ENCODE results near the gene SLC6A20. TPM values are rescaled to one million over a fixed set of nuclear protein-coding genes. Genes with fewer than 3 reads are reported as not detected.

Gene SLC6A20
- total and polyA plus RNA-seq, 2 experiments from 2014 or later = 0.05 to 0.14 TPM

- Mint-ChIP-seq H3K9me3 (no peaks in the 10 kb centered on the region), H3K27ac (no peak overlapping the region), H3K4me1 (peaks cover 3% of the 10 kb centered on the region; the same call in 2 of the 3 replicates), H3K36me3 (ENCODE audit: low read depth) (no peaks in the 10 kb centered on the region), H3K27me3 (ENCODE audit: insufficient read depth, low read depth, poor library complexity) (peaks cover 2% of the 10 kb centered on the region), H3K4me3 (no peak overlapping the region)
- Histone ChIP-seq H3K4me2 (no peak overlapping the region), H3K36me3 (ENCODE audit: insufficient read depth) (no peaks in the 10 kb centered on the region), H3K9me2 (ENCODE audit: insufficient read depth) (peaks cover 10% of the 10 kb centered on the region; the same call in 1 of the 2 replicates), H2AFZ (no peak overlapping the region), H3K27me3 (ENCODE audit: insufficient read depth) (peaks cover 9% of the 10 kb centered on the region; the same call in 1 of the 2 replicates), H3K79me2 (replicated peaks; ENCODE audit: insufficient read depth) (no peaks in the 10 kb centered on the region), H3K27ac (ENCODE audit: low read depth) (no peak overlapping the region), H4K20me1 (replicated peaks; ENCODE audit: insufficient read depth) (no peaks in the 10 kb centered on the region), H3K4me3 (no peak overlapping the region), H3K4me1 (ENCODE audit: insufficient read depth) (no peaks in the 10 kb centered on the region), H3F3A (replicated peaks; ENCODE audit: low read depth) (no peaks in the 10 kb centered on the region)
- TF ChIP-seq ETS1 (IDR thresholded peaks at IDR 0.05) (no peak), CREB1 (CRISPR knock-in tag; IDR thresholded peaks at IDR 0.05; ENCODE audit: low read depth) (no peak), EZH2 (IDR thresholded peaks at IDR 0.05; ENCODE audit: low read depth, unreplicated experiment) (no peak), ZNF462 (CRISPR knock-in tag; IDR thresholded peaks at IDR 0.05) (no peak), JUNB (IDR thresholded peaks at IDR 0.05; ENCODE audit: unreplicated experiment) (no peak), ZNF331 (CRISPR knock-in tag; IDR thresholded peaks at IDR 0.05; ENCODE audit: low read depth) (no peak), POLR2AphosphoS5 (IDR thresholded peaks at IDR 0.05; ENCODE audit: low read depth) (no peak)
- TF ChIP-seq, protein P1, sequence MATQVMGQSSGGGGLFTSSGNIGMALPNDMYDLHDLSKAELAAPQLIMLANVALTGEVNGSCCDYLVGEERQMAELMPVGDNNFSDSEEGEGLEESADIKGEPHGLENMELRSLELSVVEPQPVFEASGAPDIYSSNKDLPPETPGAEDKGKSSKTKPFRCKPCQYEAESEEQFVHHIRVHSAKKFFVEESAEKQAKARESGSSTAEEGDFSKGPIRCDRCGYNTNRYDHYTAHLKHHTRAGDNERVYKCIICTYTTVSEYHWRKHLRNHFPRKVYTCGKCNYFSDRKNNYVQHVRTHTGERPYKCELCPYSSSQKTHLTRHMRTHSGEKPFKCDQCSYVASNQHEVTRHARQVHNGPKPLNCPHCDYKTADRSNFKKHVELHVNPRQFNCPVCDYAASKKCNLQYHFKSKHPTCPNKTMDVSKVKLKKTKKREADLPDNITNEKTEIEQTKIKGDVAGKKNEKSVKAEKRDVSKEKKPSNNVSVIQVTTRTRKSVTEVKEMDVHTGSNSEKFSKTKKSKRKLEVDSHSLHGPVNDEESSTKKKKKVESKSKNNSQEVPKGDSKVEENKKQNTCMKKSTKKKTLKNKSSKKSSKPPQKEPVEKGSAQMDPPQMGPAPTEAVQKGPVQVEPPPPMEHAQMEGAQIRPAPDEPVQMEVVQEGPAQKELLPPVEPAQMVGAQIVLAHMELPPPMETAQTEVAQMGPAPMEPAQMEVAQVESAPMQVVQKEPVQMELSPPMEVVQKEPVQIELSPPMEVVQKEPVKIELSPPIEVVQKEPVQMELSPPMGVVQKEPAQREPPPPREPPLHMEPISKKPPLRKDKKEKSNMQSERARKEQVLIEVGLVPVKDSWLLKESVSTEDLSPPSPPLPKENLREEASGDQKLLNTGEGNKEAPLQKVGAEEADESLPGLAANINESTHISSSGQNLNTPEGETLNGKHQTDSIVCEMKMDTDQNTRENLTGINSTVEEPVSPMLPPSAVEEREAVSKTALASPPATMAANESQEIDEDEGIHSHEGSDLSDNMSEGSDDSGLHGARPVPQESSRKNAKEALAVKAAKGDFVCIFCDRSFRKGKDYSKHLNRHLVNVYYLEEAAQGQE (IDR thresholded peaks at IDR 0.05; ENCODE audit: unreplicated experiment) = no peak
- ATAC-seq (no peak), DNase-seq (ENCODE audit: low spot score) (no peak)
Measured at GRCh38 chr3:45838466-45838865, 42.1 kb upstream of the SLC6A20 start.
